CD4-positive, alpha-beta T cell treated with Interleukin-4 for 4 hours (primary cell): ENCODE results near the gene AGAP9.
"Not testable (repeated sequence)": the region's sequence is repeated elsewhere in the genome, so short reads cannot be mapped to it uniquely, and the experiment has no call there.

Experiments
- DNase-seq: peaks from one replicate; pipeline ENCODE4 v3.0.0-alpha.2; 2020

AGAP9 gene

GRCh38 chr10:47523475-47523874, at the start of gene AGAP9:
TSS of gene AGAP9 (minus strand) at chr10:47523638. CDS start at chr10:47523526, 112 bp downstream.
- DNase-seq, result not testable (repeated sequence)

- DNase-seq, result not testable (repeated sequence)
These were observed 47.9 kb upstream of the AGAP9 start for GRCh38 chr10:47571138-47571912.

DNA sequence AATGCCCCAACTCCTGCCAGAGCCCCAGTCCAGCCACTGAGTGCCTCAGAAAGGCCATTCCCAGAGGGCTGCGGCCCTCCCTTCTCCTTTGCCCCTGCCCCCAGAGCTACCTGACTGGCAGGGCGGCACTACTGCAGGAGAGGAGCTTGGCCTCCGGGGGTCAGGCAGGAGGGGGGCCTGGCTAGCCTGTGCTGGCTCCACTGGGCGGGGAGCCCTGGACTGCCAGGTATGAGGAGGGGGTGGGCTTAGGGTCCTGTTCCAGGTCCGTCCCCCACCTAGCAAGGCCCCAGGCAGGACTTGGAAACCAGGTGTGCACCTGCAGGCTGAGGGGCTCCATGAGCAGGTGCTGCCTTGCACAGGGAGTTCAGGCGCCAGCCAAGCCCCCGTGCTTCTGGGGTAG, 43.3 kb upstream of the AGAP9 start:
- not testable (repeated sequence) for DNase-seq

DNA sequence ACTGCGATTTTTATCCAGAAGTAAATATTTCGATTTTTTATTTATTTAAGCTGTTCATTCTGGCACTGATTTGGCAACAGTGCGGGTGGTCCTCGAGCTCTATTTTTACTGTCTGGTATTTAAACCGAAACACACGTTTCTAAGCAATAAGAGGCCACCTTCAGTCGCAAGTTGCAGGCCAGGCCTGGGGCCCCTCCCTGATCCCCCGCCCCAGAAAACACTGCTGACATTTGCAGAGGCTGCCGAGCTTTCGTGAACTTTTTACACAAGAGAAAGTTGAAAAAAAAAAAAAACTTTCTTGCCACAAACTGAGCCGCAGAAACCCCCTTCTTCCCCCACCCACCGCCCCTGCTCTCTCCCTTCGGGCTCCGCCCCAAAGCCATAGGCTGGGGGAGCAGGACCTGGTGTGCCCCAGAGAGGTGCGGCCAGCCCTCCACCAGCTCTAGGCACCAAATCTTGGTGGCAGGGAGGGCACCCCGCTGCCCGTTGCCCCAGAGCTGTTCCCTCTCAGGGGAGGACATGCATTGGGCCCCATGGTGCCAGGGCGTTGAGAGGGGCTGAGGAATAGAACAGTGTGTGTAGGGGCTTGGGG, 42.8 kb upstream of the AGAP9 start:
- DNase-seq, result not testable (repeated sequence)

DNA sequence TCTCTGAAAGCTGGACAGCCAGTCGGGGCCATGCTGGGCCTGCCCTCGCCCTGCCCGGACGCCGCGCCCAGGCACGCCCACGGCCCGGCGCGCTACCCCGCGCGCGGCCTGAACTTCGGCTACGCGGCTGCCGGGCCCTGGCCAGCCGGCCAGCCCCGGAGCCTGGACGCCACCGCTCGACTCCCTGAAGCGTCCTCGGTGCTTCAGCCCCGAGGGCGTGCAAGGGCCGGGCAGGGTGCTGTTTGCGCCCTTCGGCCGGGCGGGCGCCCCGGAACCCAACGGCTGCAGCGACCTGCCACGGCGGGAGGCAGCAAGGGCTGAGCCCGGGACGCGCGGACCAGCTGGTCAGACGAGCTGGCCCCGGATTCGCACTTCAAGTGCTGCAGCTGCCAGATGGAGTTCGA, 42.1 kb upstream of the AGAP9 start:
- not testable (repeated sequence) for DNase-seq

DNA sequence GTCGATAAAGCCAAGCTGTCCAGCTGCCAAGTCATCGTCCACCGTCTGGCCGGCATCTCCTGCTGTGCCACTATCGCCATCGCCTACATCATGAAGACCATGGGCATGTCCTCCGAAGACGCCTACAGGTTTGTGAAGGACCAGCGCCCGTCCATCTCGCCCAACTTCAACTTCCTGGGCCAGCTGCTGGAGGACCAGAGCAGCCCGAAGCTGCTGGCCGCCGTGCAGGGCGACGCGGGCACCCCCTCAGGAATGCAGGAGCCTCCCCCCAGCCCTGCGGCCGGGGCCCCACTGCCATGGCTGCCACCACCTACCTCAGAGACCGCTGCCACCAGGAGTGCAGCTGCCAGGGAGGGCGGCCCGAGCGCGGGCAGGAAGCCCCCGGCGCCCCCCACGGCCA, 41.5 kb upstream of the AGAP9 start:
- not testable (repeated sequence) for DNase-seq

DNA sequence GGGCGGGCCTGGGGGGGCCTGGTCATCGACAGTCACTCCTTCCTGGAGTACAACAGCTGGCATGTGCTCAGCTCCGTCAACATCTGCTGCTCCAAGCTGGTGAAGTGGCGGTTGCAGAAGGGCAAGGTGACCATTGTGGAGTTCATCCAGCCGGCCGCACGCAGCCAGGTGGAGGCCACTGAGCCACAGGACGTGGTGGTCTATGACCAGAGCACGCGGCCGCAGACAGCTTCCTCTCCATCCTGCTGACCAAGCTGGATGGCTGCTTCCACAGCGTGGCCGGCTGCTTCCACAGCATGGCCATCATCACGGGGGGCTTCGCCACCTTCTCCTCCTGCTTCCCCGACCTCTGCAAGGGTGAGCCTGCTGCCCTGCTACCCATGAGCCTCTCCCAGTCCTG, 40.9 kb upstream of the AGAP9 start:
- DNase-seq, result not testable (repeated sequence)

- not testable (repeated sequence) for DNase-seq
These were observed 37.0 kb upstream of the AGAP9 start for GRCh38 chr10:47560452-47560851.

- DNase-seq, result not testable (repeated sequence)
These were observed 36.4 kb upstream of the AGAP9 start for GRCh38 chr10:47559718-47560308.

- not testable (repeated sequence) for DNase-seq
These were observed 34.7 kb upstream of the AGAP9 start for GRCh38 chr10:47558109-47558508.

DNA sequence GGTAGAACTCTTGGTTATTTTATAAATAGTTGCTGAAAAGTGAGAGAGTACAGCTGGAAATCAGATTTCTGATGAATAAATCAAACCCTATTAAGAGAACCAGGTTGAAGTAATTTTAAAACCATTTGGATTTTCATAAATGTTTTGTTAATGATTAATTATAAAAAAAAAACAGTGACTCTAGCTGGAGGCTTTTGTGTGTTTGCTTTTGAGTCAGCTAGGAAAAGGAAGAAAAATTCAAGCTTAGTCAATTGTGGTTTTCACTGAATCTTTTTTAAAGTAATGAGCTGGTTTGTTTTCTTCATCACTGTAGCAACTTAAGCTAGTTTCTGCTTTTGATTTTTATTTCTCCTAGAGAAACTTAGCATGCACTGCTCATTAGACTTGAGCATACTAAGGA, 34.2 kb upstream of the AGAP9 start:
- not testable (repeated sequence) for DNase-seq

DNA sequence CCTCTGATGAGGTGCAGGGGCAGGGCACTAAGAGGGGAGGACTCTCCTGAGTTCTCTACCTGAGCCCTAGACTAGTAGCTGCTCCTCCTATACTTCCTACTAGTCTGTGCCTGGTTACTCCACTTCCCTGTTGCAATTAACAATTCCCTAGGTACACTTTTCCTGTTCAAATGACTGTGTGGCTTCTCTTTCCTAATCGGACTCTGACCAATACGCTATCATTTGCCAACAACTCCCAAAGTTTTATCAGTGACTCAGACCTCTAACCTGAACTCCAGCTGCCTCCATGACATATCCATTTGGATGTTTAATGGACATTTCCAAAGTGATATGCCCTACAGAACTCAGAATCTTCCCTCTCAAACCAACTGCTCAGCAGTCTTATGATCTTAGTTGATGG, 31.9 kb upstream of the AGAP9 start:
- DNase-seq, result not testable (repeated sequence)

DNA sequence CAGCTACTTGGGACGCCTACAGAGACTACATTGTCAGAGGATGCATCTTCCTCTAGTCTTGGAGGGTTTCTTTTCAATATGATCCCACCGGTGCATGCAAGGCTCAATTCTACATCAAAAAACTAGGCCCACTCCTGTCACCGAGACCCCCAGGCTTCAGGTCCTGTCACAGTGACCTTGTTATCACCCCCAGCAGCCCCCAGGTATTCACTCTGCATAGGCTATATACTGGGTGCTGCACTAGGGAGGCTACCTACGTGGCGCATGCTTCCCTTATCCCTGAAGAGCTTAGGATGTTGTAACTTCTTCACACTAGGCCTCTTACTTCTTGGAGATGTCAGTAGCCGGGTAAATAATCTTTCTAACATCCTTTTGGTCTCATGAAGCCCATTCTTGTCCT, 31.1 kb upstream of the AGAP9 start:
- not testable (repeated sequence) for DNase-seq

DNA sequence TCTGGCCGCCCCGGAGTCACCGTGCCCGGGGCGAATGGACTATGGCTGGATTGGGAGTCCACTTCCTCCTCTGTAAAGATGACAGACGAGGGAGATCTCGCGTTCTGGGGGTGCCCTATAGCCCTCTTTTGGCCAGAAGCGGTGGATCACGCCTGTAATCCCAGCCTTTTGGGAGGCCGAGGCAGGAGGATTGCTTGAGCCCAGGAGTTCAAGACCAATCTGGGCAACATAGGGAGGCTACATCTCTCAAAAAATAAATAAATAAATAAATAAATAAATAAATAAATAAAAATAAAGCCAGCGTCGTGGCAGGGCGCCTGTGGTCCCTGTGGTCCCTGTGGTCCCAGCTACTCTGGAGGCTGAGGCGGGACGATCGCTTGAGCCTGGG, 30.4 kb upstream of the AGAP9 start:
- DNase-seq, result not testable (repeated sequence)

- peak; percentile 68 for DNase-seq
These were observed 29.9 kb upstream of the AGAP9 start for GRCh38 chr10:47553214-47553859.

DNA sequence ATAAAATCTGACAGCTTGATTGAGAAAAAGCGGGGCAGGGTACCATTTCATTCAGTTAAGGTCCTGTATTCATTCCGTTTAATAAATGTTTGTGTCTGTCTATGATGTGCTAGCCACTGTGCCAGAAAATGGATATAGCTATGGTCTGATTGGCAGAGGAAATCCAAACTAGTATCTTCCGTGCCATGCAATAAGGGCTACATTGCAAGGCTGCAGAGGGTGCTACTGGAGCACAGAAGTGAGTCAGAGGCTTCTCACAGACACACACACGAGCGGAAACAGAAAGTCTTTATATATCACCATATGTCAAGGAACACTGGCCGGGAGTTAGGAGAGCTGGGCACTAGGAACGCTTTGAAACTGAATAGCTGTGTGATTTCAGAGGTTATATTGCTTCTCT, 29.3 kb upstream of the AGAP9 start:
- peak; percentile 57 for DNase-seq

DNA sequence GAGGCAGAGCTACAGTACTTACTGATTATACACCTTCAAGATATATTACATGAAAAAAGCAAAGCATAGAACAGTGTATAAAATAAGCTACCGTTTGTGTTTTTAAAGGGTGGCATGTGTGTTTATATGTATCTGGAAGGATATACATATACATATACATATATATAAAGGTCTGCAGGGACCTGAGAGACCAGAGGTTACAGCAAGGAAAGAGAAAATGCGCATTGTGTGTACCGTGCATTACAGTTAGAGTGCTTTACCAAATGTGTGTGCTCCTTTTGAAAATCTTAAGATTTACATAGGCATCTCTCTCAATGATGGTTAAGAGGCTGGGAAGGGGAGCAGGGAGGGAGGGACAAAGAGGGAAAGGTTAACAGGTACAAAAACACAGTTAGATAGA, 23.8 kb upstream of the AGAP9 start:
- DNase-seq, result not testable (repeated sequence)

DNA sequence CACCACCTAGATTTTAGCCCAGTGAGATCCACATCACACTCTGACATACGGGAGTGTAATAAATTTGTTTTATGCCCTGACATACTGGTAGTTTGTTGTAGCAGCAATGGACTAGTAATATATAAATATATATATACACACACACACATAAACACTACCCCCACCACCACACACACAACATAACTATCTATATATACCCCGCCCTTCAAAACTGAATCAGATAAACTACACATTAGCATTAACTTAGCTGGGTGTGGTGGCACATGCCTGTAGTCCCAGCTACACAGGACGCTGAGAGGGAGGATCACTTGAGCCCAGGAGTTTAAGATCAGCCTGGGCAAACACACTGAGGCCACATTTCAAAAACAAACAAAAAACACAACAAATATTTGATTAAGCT, 13.0 kb upstream of the AGAP9 start:
- not testable (repeated sequence) for DNase-seq

- DNase-seq, result not testable (repeated sequence)
These were observed 21.1 kb downstream of the AGAP9 start for GRCh38 chr10:47502313-47502712.

GRCh38 chr10:47494226-47494625, 29.2 kb downstream of the AGAP9 start:
- DNase-seq, result not testable (repeated sequence)

GRCh38 chr10:47491600-47491999, 31.8 kb downstream of the AGAP9 start, which contains the start of gene FAM25G:
TSS of gene FAM25G (minus strand) at chr10:47491700. CDS start at chr10:47491674, 26 bp downstream.
- DNase-seq, result not testable (repeated sequence)

DNA sequence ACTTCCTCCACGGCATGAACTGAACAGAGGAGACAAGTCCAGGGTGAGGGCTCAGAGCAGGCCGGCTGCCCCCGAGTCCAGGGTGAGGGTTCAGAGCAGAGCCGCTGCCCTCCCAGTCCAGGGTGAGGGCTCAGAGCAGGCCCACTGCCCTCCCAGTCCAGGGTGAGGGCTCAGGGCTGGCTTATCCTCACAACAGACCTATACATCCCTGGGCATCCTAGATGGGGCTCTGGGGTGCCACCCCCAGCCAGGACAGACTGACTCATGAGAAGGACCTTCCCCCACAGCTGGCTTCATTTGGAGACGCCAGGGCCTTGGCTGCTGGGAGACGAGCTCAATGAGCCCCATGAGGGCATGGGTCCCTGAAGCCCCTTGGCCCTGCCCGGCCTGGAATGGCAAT, 33.8 kb downstream of the AGAP9 start:
- not testable (repeated sequence) for DNase-seq

- DNase-seq, result not testable (repeated sequence)
These were observed 37.5 kb downstream of the AGAP9 start for GRCh38 chr10:47485943-47486342.
